Ammon's horn (tissue), 1 donor: ENCODE results near the gene LONP1.
"Not testable (repeated sequence)": the region's sequence is repeated elsewhere in the genome, so short reads cannot be mapped to it uniquely, and the experiment has no call there.

Experiments
- DNase-seq: peaks from one replicate; pipeline ENCODE4 v3.0.0-alpha.2; 2016; ENCODE audit warnings: low spot score

Gene LONP1

GRCh38 chr19:5713228-5713627, 6.7 kb downstream of the LONP1 start:
- DNase-seq, result no peak

DNA sequence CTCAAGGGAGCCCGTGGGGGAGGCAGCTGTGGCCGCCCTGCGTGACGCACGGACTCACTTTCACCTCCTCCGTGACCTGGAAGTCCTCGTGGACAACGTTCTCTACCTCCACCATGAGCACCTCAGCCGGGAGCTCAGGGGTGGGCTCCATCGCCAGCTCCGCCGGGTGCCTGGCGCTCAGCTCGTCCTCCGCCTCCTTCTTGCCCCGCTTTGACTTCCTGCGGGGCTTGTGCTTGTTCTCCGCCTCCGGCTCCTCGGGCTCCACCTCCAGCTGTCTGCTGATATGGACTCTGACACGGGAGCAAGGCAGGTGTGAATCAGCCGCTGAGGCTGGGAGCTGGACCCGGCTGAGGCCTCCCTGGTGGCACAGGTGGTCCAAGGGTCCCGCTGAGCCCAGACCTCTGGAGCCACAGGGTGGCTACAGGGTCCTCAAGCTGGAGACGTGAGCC, 8.2 kb downstream of the LONP1 start:
- no peak for DNase-seq

DNA sequence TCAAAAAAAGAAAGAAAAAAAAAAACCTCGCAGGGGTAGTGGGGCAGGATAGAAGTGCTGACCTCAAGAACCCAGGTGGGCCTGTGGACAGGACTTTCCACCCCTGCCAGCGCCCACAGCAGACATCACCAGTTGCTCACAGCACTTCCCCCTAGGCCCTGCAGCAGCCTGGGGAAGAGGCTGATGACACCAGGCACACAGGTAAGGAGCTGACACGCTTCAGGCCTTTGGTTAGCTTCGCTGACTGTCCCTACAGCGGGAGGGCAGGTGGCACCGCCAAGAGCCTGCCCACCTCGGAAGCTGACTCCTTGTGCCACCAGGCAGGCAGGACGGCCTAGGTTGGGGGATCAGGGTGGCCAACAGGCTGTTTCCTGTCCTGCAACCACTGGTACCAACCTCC, 8.9 kb downstream of the LONP1 start:
- DNase-seq, result no peak

GRCh38 chr19:5707576-5708575, 12.1 kb downstream of the LONP1 start:
- DNase-seq, result no peak

- DNase-seq, result no peak
These were observed 12.9 kb downstream of the LONP1 start for GRCh38 chr19:5706876-5707573.

GRCh38 chr19:5705552-5705951, 14.4 kb downstream of the LONP1 start:
- no peak for DNase-seq

- DNase-seq, result no peak
These were observed 15.8 kb downstream of the LONP1 start for GRCh38 chr19:5703819-5704818.

DNA sequence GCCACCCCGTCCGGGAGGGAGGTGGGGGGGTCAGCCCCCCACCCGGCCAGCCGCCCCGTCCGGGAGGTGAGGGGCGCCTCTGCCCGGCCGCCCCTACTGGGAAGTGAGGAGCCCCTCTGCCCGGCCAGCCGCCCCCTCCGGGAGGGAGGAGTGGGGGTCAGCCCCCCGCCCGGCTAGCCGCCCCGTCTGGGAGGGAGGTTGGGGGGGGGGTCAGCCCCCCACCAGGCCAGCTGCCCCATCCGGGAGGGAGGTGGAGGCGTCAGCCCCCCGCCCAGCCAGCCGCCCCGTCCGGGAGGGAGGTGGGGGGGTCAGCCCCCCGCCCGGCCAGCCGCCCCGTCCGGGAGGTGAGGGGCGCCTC, 17.9 kb downstream of the LONP1 start:
- DNase-seq, result not testable (repeated sequence)

DNA sequence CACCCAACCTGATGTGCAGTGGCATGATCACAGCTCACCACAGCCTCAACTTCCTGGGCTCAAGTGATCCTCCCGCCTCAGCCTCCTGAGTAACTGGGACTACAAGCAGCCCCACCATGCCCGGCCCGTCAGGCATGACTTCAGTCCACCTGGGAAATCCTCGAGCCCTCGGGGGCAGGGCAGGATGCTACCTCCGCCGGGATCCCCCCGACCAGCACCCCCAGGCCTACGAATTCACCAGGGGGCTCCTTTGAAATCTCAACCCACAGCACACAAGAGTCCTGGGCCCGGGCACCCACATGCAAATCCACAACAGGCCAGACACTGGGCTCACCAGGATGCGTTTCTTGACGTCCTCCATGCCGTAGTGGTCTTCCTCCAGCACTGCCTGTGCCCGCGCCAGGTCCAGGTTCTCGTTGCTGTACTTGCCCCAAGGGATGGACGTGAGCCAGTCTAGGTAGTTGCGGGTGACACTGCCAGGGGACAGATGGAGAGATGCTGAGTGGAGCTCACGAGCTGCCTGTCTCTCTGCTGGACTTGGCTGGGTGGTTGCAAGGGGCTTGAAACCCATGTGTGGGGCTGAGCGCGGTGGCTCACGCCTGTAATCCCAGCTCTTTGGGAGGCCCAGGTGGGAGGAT, 19.4 kb downstream of the LONP1 start:
- no peak for DNase-seq

GRCh38 chr19:5698635-5699422, 21.1 kb downstream of the LONP1 start:
- DNase-seq, result no peak

- no peak for DNase-seq
These were observed 21.9 kb downstream of the LONP1 start for GRCh38 chr19:5697890-5698634.

GRCh38 chr19:5697022-5697889, 22.7 kb downstream of the LONP1 start:
- no peak for DNase-seq

GRCh38 chr19:5696196-5697021, 23.5 kb downstream of the LONP1 start:
- DNase-seq, result no peak

DNA sequence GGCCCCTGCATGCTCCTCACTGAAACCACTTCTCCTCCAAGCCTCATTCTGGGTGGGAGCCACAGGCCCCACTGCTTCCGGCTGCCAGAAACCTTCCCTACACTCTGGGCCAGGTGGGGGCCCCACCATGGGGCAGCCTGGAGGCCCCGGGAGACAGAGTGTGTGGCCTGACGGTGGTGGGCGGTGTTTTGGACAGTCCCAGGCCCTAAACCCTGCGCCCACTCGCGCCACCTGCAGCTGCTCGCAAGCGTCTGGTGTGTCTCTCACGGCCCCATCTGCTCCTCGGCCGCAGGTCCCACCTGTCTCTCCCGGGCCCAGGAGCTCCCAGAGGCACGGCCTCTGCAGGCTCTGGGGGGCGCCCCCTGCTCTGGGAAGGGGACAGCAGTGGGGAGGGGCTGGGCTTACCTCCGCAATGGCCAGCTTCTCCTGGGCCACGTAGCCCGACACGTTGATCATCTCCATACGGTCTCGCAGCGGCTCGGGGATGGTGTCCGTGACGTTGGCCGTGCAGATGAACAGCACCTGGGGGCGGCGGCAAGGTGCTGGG, 24.2 kb downstream of the LONP1 start:
- DNase-seq, result no peak

- no peak for DNase-seq
These were observed 24.8 kb downstream of the LONP1 start for GRCh38 chr19:5694956-5695648.

GRCh38 chr19:5694167-5694955, 25.6 kb downstream of the LONP1 start:
- no peak for DNase-seq
